ENCODE measurements around the gene FAIM2.

Gene FAIM2

DNA sequence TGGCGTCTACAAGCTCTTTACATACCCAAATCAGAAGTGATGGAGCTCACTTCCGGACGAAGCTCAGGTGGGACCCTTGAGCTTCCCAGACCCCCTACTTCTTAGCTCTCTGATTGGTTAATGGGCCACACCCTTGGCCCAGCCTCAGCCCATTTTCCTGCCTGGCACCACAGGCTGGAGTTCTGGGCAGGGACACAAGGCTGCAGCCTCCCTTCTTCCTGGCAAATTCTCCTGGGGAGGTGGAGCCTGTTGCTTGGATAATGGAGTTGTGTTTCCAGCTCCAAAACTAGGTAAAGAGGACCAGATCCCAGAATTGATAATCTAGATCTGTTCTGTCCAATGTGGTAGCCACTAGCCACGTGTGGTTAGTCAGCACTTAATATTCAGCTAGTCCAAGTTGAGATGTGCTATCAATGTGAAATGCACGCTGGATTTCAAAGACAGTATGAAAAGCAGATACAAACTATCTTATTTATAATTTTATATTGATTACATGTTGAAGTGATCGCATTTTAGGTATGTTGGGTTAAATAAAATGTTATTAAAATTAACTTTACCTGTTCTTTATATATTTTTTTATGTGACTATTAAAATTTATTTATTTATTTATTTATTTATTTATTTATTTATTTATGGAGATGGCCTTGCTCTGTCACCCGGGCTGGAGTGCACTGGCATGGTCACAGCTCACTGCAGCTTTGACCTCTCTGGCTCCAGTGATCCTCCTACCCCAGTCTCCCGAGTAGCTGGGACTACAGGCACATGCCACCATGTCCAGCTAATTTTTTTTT is 12.6 kb upstream of the FAIM2 start:
- DNase-seq, result no peak

DNA sequence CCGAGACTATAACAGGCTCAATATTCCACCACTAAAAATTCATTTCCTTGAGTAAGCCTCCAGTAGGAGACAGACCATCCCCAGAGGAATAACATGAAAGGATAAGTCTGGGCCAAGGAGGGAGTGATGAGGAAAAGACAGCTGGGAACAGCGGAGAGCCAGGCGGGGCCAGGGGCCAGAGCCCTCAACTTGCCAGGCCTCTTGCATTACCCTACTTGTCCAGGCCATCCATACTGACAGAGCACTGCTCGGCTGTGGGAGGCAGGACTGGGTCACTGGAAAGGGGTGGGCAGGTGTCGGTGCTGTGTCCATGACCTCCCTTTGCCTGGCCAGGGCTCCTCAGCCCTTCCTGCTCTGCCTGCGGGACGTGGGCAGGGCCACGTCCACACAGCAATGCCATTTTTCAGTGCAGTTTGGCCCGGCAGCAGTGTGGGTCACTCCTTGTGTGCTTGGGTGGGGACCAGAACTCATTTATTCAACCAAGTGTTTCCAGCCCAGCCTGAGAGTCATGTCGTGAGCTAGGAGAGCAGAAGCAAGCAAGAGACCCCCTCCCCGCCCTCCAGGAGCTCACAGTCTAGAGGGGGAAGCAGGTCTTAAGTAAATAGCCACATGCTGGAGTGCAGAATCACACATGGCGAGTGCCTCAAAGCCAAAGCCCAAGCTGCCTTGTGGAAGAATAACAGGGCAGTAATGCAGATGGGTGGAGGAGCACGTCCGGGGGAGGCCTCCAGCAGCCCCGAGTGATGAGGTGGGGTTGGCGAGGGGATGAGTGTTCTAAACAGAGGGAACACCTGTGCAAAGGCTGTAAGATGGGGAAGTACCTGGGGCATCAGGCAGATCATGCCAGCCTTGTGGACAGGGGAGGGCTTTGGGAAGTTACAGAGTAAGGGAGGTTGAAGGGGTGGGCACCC is 8.9 kb upstream of the FAIM2 start:
- DNase-seq, result no peak

DNA sequence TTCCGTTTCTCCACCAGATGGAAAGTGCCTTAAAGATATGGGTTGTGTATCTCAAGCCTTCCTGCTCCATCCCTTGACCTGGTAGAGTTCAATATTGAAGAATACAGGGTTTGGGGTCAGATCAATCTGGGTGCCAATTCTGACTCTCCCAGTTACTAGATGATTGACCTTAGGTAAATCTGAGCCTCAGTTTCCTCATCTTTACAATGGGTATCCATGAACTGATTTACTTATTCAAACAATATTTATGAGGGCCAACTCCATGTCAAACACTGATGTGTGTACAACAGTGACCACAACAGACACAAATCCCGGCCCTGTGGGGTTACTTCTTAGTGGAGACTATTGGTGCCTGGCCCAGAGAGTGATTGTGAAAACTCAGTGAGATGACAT is 7.5 kb upstream of the FAIM2 start:
- DNase-seq, result no peak

DNA sequence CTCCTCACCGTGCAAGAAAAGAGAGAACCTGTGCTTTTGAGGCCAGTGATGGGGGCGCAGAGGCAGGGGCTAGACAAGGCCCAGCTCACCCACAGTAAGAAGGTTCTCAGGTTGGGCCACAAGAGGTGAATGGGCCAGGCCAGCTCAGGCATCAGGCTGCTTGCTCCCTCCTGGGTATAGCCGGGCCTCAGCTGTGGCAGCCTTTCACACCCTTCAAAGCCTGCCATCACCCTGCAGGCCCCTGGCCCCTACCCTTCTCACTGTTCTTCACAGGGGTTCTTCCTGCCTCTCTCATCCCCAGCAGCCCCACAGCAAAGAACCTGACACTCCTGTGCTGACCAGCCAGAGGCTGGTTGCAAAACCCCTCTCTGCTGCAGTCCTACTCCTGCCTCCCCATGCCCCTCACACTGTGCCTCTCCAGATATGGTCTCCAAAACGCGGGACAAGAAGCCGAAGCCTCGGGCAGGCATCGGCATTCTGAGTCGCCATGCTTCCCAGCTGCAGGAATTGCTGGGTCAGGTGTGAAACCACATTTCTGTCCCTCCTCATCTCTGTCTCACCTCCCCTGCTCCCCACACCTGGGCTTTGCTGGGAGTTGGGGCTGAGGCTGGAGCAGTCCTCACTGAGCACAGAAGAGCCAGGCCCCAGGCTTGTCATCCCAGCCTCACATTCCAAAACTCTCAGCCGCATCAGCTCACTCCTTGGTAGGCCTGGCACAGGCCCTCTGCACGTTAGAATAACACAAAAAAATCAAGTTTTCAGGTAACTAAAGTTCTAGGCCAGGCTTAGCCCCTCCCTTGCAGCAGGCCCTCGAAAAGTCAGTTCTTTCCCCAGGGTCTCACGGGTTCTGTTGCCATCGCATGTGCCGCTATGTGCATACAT is 6.9 kb upstream of the FAIM2 start:
- DNase-seq, result no peak

DNA sequence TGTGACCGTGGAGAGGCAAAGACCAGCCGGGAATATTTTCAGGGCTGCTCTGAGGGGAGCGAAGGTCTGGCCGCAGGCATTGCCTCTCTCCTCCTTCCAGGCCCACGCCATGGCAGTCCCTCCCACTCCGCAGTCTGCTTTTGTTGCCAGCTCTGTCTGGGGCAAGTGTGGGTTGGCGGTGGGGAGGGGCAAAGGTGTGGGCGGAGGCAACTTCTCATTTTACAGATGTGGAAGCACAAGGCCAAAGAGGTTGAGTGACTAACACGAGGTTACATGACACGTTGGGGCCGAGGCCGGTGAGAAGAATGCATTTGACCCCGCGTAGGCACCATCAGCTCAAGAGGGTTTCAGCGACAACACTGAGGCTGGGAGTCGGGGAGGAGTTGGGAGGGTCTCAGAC is 6.1 kb upstream of the FAIM2 start:
- DNase-seq, result no peak

DNA sequence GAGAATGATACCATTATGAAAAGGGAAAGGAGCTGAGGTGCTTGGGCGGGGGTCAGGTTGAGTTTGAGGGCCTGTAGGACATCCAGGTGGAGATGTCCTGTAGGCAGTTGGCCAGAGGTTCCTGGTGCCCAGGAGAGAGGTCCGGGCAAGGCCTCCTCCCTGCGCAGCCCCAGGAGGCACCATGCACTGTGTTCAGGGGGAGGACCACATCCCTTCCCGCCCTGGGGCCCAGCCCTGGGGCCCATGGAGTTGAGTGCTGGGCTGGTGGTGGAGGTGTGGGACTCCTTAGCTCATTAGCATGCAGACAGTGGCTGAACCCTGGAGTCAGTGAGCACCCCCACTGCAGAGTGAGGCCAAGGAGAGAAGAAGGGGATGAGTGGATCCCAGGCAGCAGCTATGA is 5.7 kb upstream of the FAIM2 start:
- DNase-seq, result no peak

DNA sequence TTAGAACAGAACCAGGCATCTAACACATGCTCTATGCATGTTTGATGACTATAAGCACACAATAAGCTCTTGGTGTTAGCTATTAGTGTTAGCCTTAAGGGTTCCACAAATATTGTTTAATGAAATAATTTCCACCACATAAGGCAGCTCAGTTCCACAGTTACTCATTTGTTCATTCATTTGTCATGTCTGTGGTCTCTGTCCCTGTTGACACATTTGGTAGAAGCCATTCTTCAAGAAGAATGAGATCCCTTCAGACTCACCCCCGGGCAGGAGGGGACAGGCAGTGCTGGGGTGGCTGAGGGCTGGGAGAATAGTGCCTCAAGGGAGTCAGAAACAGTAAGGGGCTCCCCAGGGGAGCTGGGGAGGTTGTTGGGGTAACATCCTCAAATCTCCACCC is 3.7 kb upstream of the FAIM2 start:
- no peak for DNase-seq

DNA sequence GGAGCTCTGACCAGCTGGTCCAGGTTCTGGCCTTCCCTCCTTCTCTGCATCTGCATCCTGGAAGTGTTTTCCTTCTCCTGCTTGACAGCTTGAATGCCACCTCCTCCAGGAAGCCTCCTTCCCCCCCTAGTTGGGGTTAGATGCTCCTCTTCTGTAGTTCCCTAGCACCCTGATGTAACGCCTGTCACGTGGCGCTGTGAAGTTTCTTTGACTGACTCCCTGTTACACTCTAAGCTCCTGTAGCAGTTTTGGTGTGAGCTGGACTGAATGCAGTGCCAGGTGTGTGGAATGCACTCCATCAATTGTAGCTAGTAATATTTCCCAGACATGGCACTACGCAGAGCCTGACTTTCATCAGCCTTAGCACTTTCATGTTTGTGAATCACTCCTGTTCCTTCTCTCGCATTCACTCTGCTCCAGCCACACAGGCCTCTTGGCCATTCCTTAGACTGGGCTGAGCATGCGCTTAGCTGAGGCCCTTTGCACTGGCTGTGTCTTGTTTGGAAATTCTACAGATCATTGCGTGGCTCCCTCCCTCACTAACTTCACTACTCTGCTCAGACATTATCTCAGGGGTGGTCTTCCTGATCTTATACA is 2.1 kb upstream of the FAIM2 start:
- no peak for DNase-seq

DNA sequence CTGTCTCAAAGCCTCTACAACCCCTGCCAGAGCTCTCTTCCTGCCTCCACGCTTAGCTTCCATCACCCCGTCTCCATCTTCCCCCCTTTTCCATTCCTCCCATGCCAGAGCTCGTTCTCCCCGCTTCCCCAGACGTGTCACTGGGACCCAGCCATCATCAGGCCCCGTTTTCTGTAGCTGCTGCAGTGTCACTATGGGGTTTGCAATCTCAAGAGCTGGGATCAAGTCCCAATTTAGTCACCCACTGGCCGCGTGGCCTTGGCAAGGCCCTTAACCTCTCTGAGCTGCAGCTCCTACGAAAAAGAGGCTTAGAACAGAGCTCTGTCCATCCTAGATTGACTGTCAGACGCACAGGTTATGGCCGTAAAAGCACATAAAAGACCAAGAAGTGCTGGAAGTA is 901 bp upstream of the FAIM2 start:
- DNase-seq, result no peak

DNA sequence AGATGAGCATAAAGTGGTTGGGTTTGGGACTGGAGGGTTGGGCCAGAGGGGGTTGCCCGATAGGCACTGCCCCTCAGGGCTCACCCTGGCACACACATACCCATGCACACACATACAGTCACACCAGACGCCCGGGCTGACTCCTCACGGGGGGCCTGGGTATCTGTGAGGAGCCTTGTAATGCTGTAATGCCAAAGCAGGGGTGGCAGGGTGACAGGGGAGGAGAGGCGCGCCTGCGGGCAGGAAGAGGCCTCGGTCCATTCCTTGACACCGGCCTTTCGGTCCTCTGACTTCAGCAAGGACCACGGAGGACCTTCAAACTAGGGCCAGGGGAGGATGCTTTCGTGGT is 375 bp downstream of the FAIM2 start:
- DNase-seq, result no peak

DNA sequence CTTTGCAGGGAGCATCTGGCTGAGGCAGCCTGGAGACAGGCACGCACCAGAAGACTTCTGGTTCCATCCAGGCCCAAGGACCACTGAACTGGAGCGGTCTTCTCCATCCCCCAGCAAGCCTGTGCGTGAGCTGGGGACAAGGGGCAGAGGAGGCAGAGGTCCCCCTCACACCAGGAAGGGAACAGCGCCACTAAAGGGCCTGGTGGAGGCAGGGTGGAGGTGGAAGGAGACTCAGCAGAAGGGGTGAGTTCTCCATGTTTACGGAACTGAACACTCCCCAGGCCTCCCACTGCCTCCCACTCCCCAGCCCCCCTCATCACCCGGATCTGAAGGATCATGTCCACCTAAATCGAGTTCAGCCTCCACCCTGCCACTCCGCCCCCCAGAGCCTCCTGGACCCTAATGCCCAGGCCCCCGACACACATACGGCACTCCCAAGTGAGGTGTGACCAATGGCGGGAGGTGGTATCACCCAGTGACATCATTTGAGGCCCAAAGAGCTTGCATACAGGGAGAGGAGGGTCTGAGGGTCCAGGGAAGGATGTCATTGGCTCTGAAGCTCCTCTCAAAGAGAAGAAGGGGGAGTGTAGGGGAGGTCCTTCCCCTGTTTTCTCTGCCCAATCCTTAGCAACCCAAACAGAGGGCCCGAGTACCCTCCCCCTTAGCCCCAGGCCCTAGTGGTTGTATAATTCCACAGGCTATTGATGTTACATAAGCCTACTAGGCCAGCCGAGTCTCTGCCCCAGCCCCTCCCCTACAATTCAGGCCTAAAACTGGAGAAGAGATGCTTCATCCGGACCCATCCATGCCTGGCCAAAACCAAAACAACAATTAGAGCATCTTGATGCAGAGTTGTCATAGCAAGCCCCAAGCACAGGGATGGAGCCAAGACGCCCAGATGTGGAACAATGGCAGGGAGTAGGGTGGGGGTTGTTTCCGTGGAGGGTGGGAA is 1.0 kb downstream of the FAIM2 start:
- no peak for DNase-seq

DNA sequence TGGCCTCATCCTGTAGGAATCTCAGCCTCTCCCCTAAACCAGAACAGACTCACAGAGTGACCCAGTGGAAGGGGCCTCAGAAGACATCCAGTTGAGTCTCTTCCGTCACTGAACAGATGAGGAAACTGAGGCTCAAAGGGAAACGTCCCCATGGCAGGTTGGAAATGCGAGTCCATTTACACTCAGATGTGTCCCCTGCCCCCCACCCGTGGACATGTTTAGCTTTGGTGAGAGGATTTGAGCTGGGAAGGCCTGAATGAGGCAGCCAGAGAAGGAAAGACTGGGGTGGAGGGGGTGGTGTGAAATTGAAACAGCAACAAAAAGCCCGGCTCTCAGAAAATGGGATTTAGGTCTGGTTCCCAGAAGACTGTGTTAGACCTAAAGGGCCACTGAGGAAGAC is 1.7 kb downstream of the FAIM2 start:
- DNase-seq, result no peak

DNA sequence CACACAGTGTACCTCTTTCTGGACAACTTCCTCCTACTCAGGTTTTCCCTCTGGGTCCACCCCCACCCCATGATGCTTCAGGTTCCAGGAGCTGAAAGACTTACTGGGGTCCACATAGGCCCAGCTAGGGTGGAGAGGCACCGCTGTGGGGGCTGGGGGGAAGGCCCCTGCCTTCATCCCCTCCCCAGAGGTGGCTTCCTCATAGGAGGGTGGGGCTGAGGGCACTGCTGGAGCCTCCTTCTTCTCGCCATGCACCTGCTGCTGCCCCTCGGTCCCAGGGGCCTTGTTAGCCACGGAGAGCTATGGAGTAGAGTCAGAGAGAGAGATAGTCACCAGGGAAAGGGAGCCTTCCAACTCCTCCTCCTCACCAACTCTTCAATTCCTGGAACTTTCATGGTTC is 2.7 kb downstream of the FAIM2 start:
- no peak for DNase-seq

DNA sequence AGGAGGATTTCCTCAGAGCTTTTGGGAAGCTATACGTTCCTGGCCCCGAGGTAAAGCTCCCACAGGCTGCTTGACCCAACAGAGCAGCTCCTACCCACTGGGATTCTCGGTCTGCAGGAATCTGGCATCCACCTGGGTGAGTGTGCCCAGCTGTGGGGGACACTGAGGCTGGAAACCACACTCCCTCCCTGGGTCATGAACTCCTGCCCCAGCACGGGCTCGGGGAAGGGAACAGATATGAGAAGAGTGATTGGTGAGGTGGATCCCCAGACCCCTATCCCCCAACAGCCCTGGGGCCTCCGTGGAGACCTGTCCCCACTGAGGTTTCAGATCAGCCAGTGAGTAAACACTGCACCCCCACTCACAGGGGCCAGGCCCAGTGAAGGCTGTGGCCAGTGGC is 3.3 kb downstream of the FAIM2 start:
- DNase-seq, result no peak

DNA sequence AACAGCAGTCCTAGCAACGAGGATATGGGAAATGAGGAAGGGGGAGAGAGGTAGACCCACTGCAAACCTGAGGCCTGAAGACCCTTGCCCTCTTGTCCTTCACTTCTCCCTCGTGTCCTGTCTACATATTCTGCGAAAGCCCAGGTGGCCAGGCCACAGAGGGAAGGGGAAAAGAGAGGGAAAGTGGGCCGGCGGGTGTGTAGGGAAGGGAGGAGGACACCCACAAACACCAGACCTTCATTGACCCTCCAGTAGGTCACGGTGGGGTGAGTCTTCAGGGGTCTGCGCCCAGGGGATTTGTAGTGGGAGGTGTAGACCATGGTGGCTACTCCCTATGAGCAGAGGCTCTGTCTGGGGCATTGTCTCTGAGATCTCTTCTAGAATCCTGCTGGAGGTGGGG is 3.8 kb downstream of the FAIM2 start:
- DNase-seq, result no peak

DNA sequence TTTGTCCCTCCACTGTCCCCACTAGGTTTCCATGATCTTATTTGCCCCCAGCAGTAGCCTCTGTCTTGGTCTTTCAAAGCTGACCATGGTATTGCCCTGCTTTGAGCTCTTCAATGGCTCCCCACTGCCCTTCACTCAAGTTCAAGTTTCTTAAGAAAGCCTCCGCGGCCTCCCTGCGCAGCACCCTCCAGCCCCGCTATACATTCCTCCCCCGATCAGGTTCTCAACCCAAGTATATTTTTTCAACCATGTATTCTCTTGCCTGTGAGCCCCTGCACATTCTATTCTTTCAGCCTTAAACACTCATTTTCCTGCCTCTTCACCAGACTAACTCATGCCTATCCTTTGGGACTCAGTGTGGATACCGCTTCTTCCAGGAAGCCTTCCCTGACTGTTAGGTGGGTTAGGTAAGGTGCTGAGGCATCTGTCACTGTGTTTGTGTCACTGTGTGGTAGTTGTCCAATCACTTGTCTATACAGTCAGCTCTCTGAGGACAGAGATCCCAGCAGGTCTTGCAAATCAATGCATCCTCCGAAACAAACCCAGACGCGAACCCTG is 4.3 kb downstream of the FAIM2 start:
- no peak for DNase-seq

DNA sequence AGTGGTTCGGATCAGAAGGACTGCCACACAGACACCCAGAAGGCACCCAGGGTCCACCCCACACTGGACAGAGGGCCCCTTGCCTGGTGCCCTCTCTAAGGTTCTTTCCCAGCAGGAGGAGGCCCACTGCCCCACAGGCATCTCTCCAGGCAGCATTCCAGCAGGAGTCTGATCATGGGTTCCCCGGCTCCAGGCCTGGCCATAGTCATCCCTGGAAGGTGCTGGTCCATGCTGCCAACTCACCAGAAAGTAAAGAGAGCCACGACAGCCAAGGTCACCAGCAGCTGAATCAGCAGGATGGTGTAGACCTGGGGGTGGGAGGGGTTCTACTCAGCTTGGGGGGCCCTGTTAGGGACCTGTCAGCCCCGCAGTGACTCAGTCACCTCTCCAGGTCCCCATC is 6.4 kb downstream of the FAIM2 start:
- DNase-seq, result no peak

DNA sequence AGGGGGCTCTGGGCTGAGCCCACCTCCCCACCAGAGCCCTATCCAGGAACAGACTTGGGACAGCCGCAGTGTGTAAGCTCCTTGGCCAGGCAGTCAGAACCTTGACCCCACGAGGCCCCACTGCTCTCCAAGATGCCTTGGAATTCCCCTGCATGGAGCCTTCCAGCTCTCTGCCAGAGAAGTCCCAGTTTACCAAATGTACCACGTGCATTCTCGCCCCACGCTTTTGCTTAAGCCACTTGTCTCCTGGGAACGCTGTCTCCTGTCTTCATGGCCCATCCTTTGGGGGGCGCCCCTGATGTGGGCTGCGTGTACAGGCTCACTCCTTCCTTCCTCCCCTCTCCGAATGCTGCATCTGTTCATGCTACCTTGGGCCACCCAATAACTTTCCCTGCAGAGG is 7.9 kb downstream of the FAIM2 start:
- no peak for DNase-seq

DNA sequence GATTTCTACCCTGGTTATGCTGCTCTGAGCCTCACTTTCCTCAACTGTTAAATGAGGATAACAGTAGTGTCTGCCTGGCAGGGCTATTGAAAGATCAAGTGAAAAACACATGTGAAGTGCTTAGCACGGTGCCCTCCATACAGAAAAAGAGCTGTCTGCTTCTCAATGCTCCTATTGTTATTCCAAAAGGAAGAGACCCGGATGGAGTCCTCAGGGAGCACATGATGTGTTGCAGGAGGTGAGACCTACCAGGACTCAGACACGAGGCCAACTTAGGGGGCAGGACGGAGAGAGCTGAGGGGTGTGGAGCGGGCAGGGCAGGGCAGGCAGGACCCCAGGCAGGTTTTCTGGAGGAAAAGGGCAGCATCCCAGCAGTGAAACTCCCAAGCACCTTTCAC is 8.9 kb downstream of the FAIM2 start:
- no peak for DNase-seq

DNA sequence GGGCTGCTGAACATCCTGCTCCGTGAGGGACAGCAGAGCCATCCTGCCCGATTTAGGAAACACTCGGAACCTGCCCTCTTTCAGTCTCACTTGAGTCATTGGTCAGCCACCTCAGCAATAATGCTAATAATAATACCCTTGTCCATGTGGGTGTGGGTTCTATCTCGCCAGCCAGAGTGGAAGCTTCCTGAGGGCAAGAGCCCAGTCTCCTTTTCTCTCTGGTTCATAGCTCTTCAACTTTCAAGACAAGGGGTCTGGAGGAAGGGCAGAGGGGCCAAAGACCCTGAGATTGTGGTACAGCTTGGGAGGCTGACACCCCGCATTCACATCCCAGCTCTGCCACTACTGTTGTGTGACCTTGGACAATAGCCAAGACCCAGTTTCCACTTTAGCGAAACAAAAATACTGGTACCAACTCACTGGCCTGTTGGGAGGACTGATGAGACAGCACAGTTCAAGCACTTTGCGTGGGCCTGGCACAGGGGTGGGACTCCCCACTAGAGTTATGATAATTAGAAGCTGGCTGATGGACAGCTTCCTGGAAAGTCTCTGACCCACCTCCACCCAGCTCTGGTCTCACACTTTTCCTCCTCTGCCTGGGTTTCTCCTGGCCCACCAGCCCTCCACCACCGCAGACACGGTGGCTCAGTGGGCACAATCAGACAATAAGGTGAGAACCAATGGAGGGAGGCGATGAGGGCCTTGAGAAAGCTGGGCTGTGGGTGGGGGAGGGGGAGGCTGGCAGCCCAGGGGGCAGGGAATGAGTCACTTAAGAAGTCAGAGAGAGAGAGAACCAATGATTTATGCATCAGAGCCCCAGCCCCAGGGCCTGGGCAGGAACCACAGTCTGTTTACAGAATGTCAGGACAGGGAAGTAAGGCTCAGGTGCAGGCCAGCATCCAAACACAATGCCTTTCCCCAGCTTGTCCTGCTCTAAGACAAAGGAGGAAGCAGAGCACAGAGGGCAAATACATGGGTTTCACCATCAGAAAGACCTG is 9.6 kb downstream of the FAIM2 start:
- no peak for DNase-seq

Measured in NCI-H345 (cell line).